ENCODE results near the gene BCORL1.

DNA sequence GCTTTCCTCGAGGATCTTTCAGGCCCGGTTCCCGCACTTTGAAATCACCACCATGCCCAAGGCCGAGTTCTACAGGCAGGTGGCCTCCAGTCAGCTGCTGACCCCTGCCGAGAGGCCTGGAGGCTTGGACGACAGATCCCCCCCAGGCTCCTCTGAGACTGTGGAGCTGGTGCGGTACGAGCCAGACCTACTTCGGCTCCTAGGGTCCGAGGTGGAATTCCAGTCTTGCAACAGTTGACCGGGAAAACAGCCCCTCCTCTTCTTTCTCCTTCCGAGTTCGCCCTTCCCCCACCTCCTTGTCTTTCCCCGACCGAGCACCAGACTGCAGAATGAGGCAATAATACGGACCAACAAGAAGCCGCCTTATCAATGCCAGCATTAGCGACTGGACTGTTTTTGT, 73.5 kb downstream of the BCORL1 start:
- no peak for TF ChIP-seq CTCF (conservative IDR thresholded peaks at IDR 0.05; ENCODE audit: low read depth, low read length)
- no peak for TF ChIP-seq POLR2A (IDR thresholded peaks at IDR 0.05; ENCODE audit: low read depth, low read length)
- TF ChIP-seq, protein P1, sequence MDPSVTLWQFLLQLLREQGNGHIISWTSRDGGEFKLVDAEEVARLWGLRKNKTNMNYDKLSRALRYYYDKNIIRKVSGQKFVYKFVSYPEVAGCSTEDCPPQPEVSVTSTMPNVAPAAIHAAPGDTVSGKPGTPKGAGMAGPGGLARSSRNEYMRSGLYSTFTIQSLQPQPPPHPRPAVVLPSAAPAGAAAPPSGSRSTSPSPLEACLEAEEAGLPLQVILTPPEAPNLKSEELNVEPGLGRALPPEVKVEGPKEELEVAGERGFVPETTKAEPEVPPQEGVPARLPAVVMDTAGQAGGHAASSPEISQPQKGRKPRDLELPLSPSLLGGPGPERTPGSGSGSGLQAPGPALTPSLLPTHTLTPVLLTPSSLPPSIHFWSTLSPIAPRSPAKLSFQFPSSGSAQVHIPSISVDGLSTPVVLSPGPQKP (IDR thresholded peaks at IDR 0.05; ENCODE audit: borderline replicate concordance, low read depth, low read length): no peak
- no peak for TF ChIP-seq USF2 (IDR thresholded peaks at IDR 0.05; ENCODE audit: low read depth, low read length)
- TF ChIP-seq SMC3 (IDR thresholded peaks at IDR 0.05; ENCODE audit: low read depth, low read length): no peak
- no peak for TF ChIP-seq BHLHE40 (IDR thresholded peaks at IDR 0.05; ENCODE audit: low read depth, low read length)
- no peak for TF ChIP-seq RAD21 (IDR thresholded peaks at IDR 0.05; ENCODE audit: low read length)

Measured in IMR-90 (cell line).